Left colon (tissue), 2 donors: Measurements from ENCODE around the gene C1orf74. TPM values are rescaled to one million over a fixed set of nuclear protein-coding genes. Genes with fewer than 3 reads are reported as not detected.

Source experiments
- ATAC-seq: fragments of 200-7000 bp; cut with Tn5 transposase; one replicate; pipeline ENCODE4 v1.9.1; 2020; ENCODE audit warnings: mild to moderate bottlenecking, moderate library complexity
- DNase-seq, 2 donors: peaks; one replicate each; pipeline ENCODE4 v3.0.0-alpha.2; 2020
- intact Hi-C, 2 donors: fragments of 100-400 bp; cut with DNase I in 1 of 2; cut with micrococcal nuclease in 1 of 2; formaldehyde crosslinking; loops; one replicate each; pipeline versions ENCODE4 v1.11.2 to v1.14.0; 2022; cut with DNase I, micrococcal nuclease
- long read RNA-seq: library from polyadenylated mRNA; unstranded; transcript quantifications from one replicate; pipeline ENCODE4 v2.0.0, GENCODE V29; 2021
- total RNA-seq, 2 donors: library from RNA; stranded (reverse); fragmentation: NEBNext Ultra II Directional; extraction: Animal tissue kit (Norgen Biotek cat#: 25700); gene quantifications; one replicate each; pipeline ENCODE4 v1.2.1, GENCODE V29; 2021
- donor health status: DM: no; HTN: no; CAD: no.
- donor health status: DM: yes; HTN: yes; CAD: no.

Gene C1orf74
- total RNA-seq, result 1 to 10 TPM; 2.0 to 4.5 TPM
- long read RNA-seq, full-length matches to known transcripts, result 1 of 4 reads
- long read RNA-seq, partial matches to known transcripts, result 0 of 4 reads
- long read RNA-seq, other reads (novel, unspliced or antisense), result 3 of 4 reads

- ATAC-seq (peak; percentile 95), DNase-seq (peak; percentile 99)
- intact Hi-C loops, result no loop called here
These were observed at the start of gene C1orf74 for GRCh38 chr1:209784265-209785169. Gene C1orf74 (minus strand): TSS chr1:209784559. CDS start chr1:209783634, 925 bp downstream.

GRCh38 chr1:209831615-209832014 is 47.3 kb upstream of the C1orf74 start:
- intact Hi-C loops, result no loop called here
- ATAC-seq (no peak), DNase-seq (no peak)

- no peak for ATAC-seq
- DNase-seq, result no peak
- intact Hi-C loops, result no loop called here
These were observed 46.4 kb upstream of the C1orf74 start for GRCh38 chr1:209830722-209831121.

GRCh38 chr1:209829716-209830115 is 45.4 kb upstream of the C1orf74 start:
- ATAC-seq, result no peak
- intact Hi-C loops, result no loop called here
- no peak for DNase-seq

- DNase-seq, result peak; percentile 93 to 97
- intact Hi-C loops, result no loop called here
- ATAC-seq, result peak; percentile 74
These were observed 43.3 kb upstream of the C1orf74 start, which contains the start of gene UTP25 for GRCh38 chr1:209827384-209828262. Gene UTP25 (plus strand): TSS chr1:209827972. CDS start chr1:209828064, 92 bp downstream.

- intact Hi-C loops, result no loop called here
- DNase-seq (peak; percentile 38 to 46), ATAC-seq (peak; percentile 41)
These were observed 41.5 kb upstream of the C1orf74 start for GRCh38 chr1:209825591-209826434.

- ATAC-seq, result peak; percentile 60
- intact Hi-C loops, result no loop called here
These were observed 39.0 kb upstream of the C1orf74 start for GRCh38 chr1:209823143-209824041.

GRCh38 chr1:209822706-209823105 is 38.3 kb upstream of the C1orf74 start:
- intact Hi-C loops, result no loop called here
- DNase-seq, result no peak

More at GRCh38 chr1:209823143-209824041, 39.0 kb upstream of the C1orf74 start:
- DNase-seq, result no peak

GRCh38 chr1:209820986-209821385 is 36.6 kb upstream of the C1orf74 start:
- intact Hi-C loops, result no loop called here

More at GRCh38 chr1:209822706-209823105, 38.3 kb upstream of the C1orf74 start:
- no peak for ATAC-seq

GRCh38 chr1:209819058-209819457 is 34.7 kb upstream of the C1orf74 start:
- ATAC-seq (no peak), DNase-seq (no peak)
- intact Hi-C loops, result no loop called here

More at GRCh38 chr1:209820986-209821385, 36.6 kb upstream of the C1orf74 start:
- ATAC-seq (no peak), DNase-seq (no peak)

GRCh38 chr1:209817691-209818090 is 33.3 kb upstream of the C1orf74 start:
- ATAC-seq, result no peak
- intact Hi-C loops, result no loop called here
- no peak for DNase-seq

GRCh38 chr1:209816923-209817322 is 32.6 kb upstream of the C1orf74 start:
- ATAC-seq, result no peak
- no peak for DNase-seq
- intact Hi-C loops, result no loop called here

- no peak for DNase-seq
- intact Hi-C loops, result no loop called here
- ATAC-seq, result no peak
These were observed 31.6 kb upstream of the C1orf74 start for GRCh38 chr1:209815931-209816341.

GRCh38 chr1:209815490-209815889 is 31.1 kb upstream of the C1orf74 start:
- intact Hi-C loops, result no loop called here
- DNase-seq (no peak), ATAC-seq (no peak)

- no peak for ATAC-seq
- intact Hi-C loops, result no loop called here
- DNase-seq, result no peak
These were observed 29.5 kb upstream of the C1orf74 start for GRCh38 chr1:209813902-209814301.

- ATAC-seq (no peak), DNase-seq (no peak)
- intact Hi-C loops, result no loop called here
These were observed 26.4 kb upstream of the C1orf74 start for GRCh38 chr1:209810783-209811182.

GRCh38 chr1:209809611-209810010 is 25.3 kb upstream of the C1orf74 start:
- DNase-seq (no peak), ATAC-seq (no peak)
- intact Hi-C loops, result no loop called here
